Suppressor macrophage (primary cell): ENCODE measurements around the gene PSMF1.

Experiments used
- DNase-seq, 4 experiments: peaks; one replicate each; pipeline ENCODE4 v3.0.0-alpha.2; 2020 to 2022

The PSMF1 gene

DNA sequence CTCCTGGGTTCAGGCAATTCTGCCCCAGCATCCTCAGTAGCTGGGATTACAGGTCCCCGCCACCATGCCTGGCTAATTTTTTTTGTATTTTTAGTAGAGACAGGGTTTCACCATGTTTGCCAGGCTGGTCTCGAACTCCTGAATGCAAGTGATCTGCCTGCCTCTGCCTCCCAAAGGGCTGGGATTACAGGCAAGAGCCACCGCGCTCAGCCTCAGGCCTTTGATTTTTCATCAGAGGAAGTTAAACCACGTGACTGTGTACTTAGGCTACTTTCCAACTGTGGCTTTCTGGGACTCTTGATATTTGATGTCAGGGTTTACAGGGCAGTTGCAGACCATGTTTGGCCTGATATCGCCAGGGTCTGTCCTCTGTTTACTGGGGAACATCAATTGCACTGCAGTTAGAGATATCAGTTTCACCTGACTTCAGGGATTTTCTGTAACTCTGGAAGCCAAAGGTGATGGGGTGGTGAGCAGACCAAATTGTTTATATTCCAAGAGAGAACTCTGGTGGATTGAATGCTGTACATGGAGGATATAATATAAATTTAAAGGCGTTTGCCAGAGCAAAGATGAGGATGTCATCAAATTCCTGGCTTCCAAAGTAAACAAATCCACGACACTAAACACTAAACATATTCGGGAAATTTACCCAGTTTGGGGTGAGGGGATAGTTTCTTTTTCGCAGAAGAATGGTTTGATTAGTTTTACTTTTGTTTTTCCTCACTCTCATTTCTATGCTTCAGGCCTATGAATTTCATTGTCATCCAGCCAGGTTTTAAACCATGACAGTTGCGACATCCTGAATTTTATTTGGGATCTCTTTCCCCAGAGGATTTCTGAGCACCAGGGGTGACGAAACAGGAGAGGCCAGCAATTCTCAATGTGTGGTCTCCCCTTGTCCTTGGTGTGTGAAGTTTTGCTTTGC is 4.2 kb downstream of the PSMF1 start:
- peak; percentile 38 to 57 (median 48) for DNase-seq

- DNase-seq = peak in 2 of 4 experiments; percentile 22 to 26
These were observed 5.3 kb downstream of the PSMF1 start for GRCh38 chr20:1123666-1124065.

GRCh38 chr20:1124421-1124820 is 6.0 kb downstream of the PSMF1 start:
- no peak for DNase-seq

GRCh38 chr20:1125277-1125676 is 6.9 kb downstream of the PSMF1 start:
- DNase-seq = no peak

- no peak for DNase-seq
These were observed 9.4 kb downstream of the PSMF1 start for GRCh38 chr20:1127840-1128239.

DNA sequence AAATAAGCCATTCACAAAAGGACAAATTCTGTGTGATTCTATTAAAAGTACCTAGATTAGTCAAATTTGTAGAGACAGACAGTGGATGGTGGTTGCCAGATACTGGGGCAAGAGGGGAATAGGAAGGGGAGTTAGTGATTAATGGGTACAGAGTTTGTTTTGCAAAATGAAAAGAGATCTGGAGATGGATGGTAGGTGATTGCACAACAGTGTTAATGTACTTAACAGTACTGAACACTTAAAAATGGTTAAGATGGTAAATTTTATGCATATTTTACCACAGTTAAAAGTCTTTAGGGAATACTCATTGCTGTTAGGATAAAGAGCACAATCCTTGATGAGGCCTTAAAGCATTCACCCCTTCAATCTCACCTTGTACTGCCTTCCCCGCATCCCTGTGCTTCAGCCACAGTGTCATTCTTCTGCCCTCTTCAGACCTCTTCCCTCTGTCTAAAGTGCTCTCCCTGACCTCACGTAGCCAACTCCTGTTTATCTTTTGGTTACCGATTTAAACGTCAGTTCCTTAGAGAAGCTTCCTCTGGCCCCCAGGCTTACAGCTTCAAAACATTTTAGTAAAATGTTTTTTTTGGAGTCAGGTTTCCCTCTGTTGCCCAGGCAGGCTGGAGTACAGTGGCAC is 11.8 kb downstream of the PSMF1 start:
- peak in 1 of 4 experiments; percentile 4 for DNase-seq

DNA sequence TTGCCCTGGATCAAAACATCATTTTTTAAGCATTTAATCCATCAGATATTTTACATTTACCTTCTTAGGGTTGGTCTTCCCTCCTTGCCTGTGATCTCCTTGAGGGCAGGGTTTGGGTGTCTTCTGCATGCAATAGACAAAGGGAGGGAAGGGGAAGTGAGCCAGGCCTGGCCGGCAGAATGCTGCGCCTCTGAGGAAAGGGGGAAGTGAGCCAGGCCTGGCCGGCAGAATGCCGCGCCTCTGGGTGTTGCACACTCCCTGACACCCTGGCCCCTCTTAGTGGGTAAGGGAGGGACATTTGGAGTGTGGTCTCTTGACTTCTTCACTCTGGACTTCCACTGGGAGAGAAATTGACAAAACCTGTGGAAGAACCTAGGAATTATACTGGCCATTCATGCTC is 12.4 kb downstream of the PSMF1 start:
- DNase-seq = peak; percentile 78 to 89 (median 86)

GRCh38 chr20:1131354-1131753 is 13.0 kb downstream of the PSMF1 start:
- peak in 1 of 4 experiments; percentile 5 for DNase-seq

DNA sequence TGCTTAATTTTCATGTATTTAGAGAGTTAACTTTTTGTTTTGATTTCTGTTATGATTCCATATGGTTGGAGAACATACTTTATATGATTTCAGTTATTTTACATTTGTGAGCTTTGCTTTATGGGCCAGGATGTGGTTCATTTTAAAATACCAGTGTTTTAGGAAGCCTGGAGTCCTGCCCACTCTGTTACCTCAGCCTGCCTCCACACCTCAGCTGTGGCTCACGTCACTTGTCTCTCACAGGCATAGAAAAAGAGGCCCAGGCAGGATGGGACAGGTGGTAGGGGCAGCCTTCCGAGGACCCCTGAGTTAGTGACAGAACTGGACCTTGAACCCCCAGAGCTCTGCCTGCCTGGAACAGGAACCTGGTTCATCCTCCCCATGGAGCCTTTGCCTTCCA is 16.0 kb downstream of the PSMF1 start:
- no peak for DNase-seq

DNA sequence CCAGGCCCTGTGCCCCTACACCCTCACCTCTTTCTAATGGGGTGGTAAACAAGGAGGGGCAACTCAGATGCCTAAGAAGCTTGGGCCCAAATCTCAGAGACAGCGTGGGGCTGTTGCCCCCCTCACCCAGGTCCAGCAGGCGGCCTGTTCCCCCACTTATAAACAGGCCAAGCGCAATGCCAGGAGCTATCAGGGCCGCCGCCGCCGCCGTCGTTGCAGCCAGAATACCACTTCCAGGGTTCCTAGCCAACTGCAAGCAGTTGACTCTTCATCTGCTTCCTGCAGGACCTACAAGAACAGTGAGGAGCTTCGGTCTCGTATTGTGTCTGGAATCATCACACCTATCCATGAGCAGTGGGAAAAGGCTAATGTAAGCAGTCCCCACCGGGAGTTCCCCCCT is 16.4 kb downstream of the PSMF1 start:
- no peak for DNase-seq

- DNase-seq = no peak
These were observed 18.8 kb downstream of the PSMF1 start for GRCh38 chr20:1137236-1137635.

DNA sequence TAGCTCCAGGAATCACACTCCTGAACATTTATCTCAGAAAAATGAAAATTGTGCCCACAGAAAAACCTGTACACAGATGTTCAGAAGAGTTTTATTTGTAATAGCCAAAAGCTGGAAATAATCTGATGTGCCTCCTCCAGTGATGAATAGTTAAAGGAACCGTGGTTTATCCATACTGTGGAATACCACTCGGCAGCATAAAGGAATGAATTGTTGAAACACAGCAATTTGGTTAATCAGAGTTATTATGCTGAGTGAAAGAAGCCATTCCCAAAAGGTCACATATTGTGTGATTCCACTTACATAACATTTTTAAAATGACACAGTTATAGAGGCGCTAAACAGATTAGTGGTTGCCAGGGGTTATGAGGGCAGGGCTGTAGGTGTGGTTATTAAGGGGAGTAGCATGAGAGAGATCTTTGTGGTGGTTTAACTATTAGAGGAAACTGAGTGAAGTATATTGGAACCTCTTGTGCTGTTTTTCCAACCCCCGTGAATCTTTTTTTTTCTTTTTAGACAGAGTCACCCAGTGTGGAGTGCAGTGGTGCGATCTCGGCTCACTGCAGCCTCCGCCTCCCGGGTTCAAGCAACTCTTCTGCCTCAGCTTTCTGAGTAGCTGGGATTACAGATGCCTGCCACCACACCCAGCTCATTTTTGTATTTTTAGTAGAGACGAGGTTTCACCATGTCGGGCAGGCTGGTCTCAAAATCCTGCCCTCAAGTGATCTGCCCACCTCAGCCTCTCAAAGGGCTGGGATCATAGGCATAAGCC is 26.2 kb downstream of the PSMF1 start:
- no peak for DNase-seq

GRCh38 chr20:1146957-1147356 is 28.6 kb downstream of the PSMF1 start:
- no peak for DNase-seq

DNA sequence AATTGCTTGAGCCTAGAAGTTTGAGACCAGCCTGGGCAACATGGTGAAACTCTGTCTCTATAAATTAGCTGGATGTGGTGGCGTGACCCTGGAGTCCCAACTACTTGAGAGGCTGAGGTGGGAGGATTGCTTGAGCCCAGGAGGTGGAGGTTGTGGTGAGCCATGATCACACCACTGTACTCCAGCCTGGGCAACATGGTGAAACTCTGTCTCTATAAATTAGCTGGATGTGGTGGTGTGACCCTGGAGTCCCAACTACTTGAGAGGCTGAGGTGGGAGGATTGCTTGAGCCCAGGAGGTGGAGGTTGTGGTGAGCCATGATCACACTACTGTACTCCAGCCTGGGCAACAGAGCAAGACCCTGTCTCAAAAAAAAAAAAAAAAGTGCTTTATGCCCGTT is 31.4 kb downstream of the PSMF1 start:
- DNase-seq = peak in 1 of 4 experiments; percentile 10

- peak; percentile 29 to 70 (median 55) for DNase-seq
These were observed 31.8 kb downstream of the PSMF1 start for GRCh38 chr20:1150218-1150617.

- DNase-seq = no peak
These were observed 32.6 kb downstream of the PSMF1 start for GRCh38 chr20:1150968-1151367.

- DNase-seq = peak in 2 of 4 experiments; percentile 16 to 27
These were observed 35.8 kb downstream of the PSMF1 start for GRCh38 chr20:1154226-1154625.

DNA sequence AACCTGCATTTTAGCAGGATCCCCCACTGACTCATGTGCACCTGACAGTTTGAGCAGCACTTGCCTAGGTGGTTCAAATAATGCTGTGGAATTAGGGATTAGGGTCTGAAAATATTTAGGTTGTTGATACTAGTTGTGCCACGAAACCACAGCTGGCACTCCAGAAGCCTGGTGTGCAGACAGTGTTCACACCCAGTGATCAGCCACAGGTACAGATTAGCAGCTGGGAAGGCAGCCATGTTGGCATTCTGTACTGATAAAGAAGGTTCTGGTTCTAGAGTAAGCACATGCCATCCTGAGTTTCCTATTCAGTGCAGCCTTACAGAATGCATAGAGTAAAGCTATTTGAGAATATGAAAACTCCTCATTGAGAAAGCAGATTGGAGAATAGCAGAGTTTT is 36.3 kb downstream of the PSMF1 start:
- no peak for DNase-seq

DNA sequence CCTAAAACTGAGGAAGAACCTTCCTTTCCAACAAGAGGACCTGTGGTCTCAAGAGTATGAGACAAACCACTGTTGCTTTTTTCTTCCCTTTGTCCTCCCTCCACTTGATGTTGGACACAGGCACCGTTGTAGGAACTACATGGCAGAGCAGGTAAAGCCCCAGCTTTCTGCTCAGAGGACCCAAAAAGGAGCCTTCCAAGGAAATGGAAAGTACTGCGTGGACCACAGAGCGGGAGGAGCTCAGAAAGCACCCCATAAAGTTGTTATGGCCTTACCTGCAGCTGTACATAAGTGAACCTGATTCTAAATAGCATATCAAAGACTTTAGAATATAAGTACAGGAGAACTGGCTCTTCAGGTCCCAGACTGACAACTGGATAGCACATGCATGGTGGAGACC is 36.9 kb downstream of the PSMF1 start:
- no peak for DNase-seq

- DNase-seq = no peak
These were observed 42.1 kb downstream of the PSMF1 start for GRCh38 chr20:1160496-1160895.

- DNase-seq = no peak
These were observed 42.6 kb downstream of the PSMF1 start for GRCh38 chr20:1160991-1161390.

- DNase-seq = no peak
These were observed 44.7 kb downstream of the PSMF1 start for GRCh38 chr20:1163105-1163504.

DNA sequence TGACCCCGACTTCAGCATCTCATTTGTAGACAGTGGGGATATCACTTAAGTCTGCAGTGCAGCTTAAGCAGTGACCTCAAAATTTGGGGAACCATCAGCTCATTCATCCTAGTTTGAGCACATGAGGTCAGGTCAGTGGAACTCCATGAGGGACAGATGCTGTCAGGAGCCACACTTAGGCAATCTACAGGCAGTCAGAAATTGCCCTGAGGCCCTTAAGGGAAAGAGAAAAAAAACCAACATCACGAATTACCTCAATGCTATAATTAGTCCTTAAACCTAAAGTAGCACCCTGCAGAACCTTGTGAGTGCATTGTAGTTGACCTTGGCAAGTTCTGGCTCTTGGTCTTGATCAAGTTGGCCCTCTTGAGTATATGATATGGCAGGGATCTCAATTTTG is 45.3 kb downstream of the PSMF1 start:
- DNase-seq = no peak
